GM12891 (cell line): ENCODE results near the gene CBX5.
A peak's percentile ranks its signal among the peaks of the same experiment; 100 is the strongest.
"Not testable (repeated sequence)": the region's sequence is repeated elsewhere in the genome, so short reads cannot be mapped to it uniquely, and the experiment has no call there.

Source experiments
- DNase-seq: peaks from one replicate; pipeline ENCODE4 v3.0.0; 2011; ENCODE audit warnings: low spot score; ENCODE audit not compliant: insufficient read length
- FAIRE-seq: peaks from 2 replicates; lab custom pipeline; 2011; peaks lifted over from hg19 to GRCh38; lab: Jason Lieb, UNC
- PAX5 ChIP-seq: IDR thresholded peaks from 2 replicates; pipeline ENCODE4 v1.6.1; 2011; ENCODE audit warnings: low read length, moderate library complexity, mild to moderate bottlenecking; ENCODE audit not compliant: insufficient read depth, severe bottlenecking
- POLR2A ChIP-seq: IDR thresholded peaks from 2 replicates; pipeline ENCODE4 v1.6.1; 2011; ENCODE audit warnings: low read depth, low read length, control low read depth
- POLR2AphosphoS5 ChIP-seq: IDR thresholded peaks from 2 replicates; pipeline ENCODE4 v1.6.1; 2011; ENCODE audit warnings: low read depth, low read length, control low read depth
- POU2F2 ChIP-seq: IDR thresholded peaks from 2 replicates; pipeline ENCODE4 v1.6.1; 2011; ENCODE audit warnings: low read depth, mild to moderate bottlenecking, control low read depth, low read length, moderate library complexity
- SPI1 ChIP-seq: IDR thresholded peaks from 2 replicates; pipeline ENCODE4 v1.6.1; 2011; ENCODE audit warnings: low read depth, low read length, control low read depth
- TAF1 ChIP-seq: IDR thresholded peaks from 2 replicates; pipeline ENCODE4 v1.6.1; 2011; ENCODE audit warnings: low read depth, low read length, control low read depth

Gene CBX5

GRCh38 chr12:54191550-54192022 is 88.3 kb downstream of the CBX5 start:
- DNase-seq (peak; percentile 56), FAIRE-seq (no peak)
- TF ChIP-seq POLR2AphosphoS5: no peak
- no peak for TF ChIP-seq TAF1
- no peak for TF ChIP-seq POU2F2
- no peak for TF ChIP-seq PAX5
- TF ChIP-seq SPI1: no peak
- TF ChIP-seq POLR2A: no peak

- FAIRE-seq: no peak
- TF ChIP-seq TAF1: no peak
- TF ChIP-seq PAX5: no peak
- no peak for TF ChIP-seq POU2F2
Measured at GRCh38 chr12:54191126-54191525, 88.8 kb downstream of the CBX5 start.

GRCh38 chr12:54189198-54189539 is 90.8 kb downstream of the CBX5 start:
- FAIRE-seq: no peak
- TF ChIP-seq POLR2AphosphoS5: no peak
- no peak for TF ChIP-seq POU2F2
- TF ChIP-seq PAX5: no peak
- TF ChIP-seq SPI1: no peak
- no peak for TF ChIP-seq TAF1
- TF ChIP-seq POLR2A: no peak
- no peak for DNase-seq

More at GRCh38 chr12:54191126-54191525, 88.8 kb downstream of the CBX5 start:
- DNase-seq: no peak

GRCh38 chr12:54187075-54187474 is 92.8 kb downstream of the CBX5 start:
- FAIRE-seq (no peak), DNase-seq (no peak)
- TF ChIP-seq POU2F2: no peak
- TF ChIP-seq PAX5: no peak
- TF ChIP-seq SPI1: no peak
- TF ChIP-seq POLR2A: no peak
- no peak for TF ChIP-seq TAF1
- no peak for TF ChIP-seq POLR2AphosphoS5

GRCh38 chr12:54185919-54186318 is 94.0 kb downstream of the CBX5 start:
- FAIRE-seq (no peak), DNase-seq (no peak)
- no peak for TF ChIP-seq POU2F2
- TF ChIP-seq POLR2A: no peak
- TF ChIP-seq TAF1: no peak
- TF ChIP-seq PAX5: no peak
- no peak for TF ChIP-seq POLR2AphosphoS5
- no peak for TF ChIP-seq SPI1

- FAIRE-seq, DNase-seq: not testable (repeated sequence)
Measured at GRCh38 chr12:54185297-54185696, 94.6 kb downstream of the CBX5 start.

GRCh38 chr12:54184024-54184805 is 95.7 kb downstream of the CBX5 start:
- FAIRE-seq (no peak), DNase-seq (no peak)
- TF ChIP-seq POLR2AphosphoS5: no peak
- no peak for TF ChIP-seq SPI1
- no peak for TF ChIP-seq POLR2A
- TF ChIP-seq TAF1: no peak
- TF ChIP-seq POU2F2: no peak
- TF ChIP-seq PAX5: no peak

- no peak for DNase-seq
- FAIRE-seq: no peak
- TF ChIP-seq POU2F2 (no peak), POLR2A (no peak), TAF1 (no peak), SPI1 (no peak), POLR2AphosphoS5 (no peak), PAX5 (no peak)
Measured at GRCh38 chr12:54182981-54183380, 96.9 kb downstream of the CBX5 start.

GRCh38 chr12:54182086-54182485 is 97.8 kb downstream of the CBX5 start:
- DNase-seq (no peak), FAIRE-seq (no peak)
- TF ChIP-seq SPI1: no peak
- TF ChIP-seq POLR2A: no peak
- TF ChIP-seq POLR2AphosphoS5: no peak
- no peak for TF ChIP-seq TAF1
- no peak for TF ChIP-seq PAX5
- no peak for TF ChIP-seq POU2F2
